ENCODE measurements around the gene ZDHHC3.
"Not testable (repeated sequence)": the region's sequence is repeated elsewhere in the genome, so short reads cannot be mapped to it uniquely, and the experiment has no call there.

ZDHHC3 gene

DNA sequence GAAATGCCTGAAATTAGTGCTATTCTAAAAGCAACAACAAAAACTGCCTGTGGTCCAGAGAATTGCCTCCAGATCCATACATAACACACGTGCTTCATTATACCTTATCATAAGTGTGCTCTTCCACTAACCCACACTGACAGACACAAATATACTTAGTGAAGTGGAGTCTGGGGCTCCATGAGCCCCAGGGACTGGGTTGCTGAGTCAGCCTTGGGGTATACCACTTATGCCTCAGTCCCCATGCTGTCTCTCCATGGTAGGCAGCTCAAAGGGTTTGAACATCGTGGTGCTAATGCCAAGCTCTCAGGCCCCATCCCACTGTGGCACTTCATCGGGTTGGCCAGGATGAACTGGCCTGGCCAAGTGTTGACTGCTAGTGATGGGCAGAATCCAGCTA is 10.8 kb downstream of the ZDHHC3 start:
- no peak for DNase-seq (ENCODE audit: low read depth in 2 of 2)

DNA sequence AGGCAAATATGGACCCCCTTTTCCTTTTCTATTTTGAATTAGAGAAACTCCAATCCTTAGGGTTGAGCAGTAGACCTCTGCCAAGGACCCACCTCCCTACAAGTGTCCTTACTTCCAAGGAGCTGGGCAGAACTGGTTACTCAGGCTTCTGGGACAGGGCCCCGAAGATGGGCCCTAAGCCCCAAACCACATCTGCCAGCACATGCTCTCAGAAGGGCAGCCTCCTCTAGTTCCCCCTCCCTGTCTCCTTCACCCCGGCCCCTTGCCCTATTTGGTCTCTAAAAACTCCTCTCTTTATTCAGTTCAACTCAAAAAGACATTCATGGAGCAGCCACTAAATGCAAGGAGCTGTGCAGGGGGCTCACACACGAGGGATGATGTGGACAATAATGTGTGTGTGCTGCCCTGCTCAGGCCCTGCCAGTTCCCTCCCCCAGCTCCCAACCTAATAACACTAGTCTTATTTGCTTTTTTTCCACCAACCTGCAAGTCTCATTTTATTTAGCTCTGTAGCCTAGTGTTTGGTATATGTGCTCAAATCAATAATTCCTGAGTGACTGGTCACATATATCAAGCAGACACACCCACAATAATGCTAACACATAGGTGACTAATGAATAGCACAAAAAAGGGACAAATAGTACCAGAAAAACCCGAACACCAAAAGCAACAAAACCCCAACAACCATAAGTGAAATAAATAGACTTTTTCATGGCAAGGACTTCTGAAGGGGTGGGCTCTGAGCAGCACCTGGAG is 12.2 kb downstream of the ZDHHC3 start:
- DNase-seq (ENCODE audit: low read depth in 2 of 2): no peak

DNA sequence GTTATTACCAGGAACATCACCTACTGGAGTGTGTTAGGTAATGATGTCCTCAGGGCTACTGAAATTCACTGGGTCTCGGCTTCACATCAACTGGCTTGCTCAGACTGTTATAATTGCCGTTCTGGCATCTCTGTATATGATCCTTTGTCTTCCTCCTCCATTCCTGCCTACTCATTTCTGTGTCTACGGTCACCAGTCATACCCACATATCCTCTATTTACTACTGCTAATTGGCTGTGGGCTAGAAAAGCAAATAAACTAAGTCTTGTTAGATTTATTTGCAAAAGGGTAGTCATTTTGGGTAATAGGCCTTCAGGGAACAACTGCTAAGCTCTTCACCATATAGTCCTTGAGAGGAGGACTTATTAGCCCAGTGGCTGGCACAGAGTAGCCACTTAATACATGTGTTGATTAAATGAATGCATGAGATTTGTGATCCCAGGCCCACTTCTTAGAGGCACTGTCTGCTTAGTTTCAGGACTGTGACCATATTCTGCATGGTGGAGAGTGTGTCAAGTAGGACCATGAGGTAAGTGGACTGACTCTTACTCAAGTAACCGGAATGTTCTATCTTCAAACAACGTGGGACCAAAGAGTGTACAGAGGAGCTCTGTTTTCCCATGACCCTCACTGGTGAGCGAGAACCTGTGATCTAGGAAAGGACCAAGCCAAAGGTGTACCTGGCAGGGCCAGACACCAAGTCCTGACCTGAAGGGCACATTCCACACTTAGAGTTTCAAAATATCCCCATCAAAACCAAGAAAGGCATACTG is 13.2 kb downstream of the ZDHHC3 start:
- DNase-seq (ENCODE audit: low read depth in 2 of 2): no peak

DNA sequence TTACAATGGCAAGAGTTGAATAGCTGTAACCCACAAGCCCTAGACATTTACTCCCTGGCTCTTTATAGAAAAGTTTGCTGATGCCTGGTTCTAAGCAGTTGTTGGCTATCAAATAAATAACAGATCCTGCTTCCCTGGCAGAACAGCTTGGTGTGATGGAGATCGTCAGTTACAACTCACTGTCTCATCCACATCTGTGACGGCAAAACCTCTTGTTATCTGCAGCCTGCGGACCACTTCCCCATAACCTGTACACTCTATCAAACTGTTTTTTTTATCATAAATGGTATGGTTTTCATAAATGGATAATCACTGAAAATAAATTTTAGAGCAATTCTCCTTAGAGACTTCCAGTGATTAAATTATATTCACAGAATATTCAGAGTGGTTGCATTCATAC is 14.1 kb downstream of the ZDHHC3 start:
- no peak for DNase-seq (ENCODE audit: low read depth in 2 of 2)

DNA sequence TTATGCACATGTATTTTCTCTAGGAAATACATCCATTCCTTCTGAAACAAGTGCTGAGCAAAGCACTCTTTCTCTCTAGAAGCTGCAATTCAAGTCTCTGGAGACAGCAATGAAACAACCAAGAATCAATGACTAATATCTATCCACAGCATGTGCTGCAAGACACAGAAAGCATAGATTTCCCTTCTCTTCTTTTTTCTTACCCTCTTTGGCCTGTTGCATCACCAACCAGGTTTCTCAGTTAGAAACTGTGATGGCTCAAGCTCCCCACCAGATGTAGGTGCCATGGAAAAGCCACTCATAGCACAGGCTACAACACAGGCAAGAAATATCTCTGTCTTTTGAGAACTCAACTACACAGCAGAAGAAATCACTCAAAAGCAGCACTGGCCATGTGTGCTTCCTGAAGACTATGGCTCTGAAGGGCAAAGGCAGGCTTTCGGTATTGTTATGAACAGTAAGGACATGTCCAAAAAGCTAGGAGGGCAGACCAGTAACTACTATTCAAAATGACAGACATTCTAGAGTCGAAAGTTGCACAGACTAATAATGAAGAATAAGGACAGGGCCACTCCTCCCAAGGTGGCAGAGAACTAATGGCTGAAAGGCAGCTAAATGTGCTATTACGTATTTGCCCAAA is 15.5 kb downstream of the ZDHHC3 start:
- DNase-seq (ENCODE audit: low read depth in 2 of 2): no peak

DNA sequence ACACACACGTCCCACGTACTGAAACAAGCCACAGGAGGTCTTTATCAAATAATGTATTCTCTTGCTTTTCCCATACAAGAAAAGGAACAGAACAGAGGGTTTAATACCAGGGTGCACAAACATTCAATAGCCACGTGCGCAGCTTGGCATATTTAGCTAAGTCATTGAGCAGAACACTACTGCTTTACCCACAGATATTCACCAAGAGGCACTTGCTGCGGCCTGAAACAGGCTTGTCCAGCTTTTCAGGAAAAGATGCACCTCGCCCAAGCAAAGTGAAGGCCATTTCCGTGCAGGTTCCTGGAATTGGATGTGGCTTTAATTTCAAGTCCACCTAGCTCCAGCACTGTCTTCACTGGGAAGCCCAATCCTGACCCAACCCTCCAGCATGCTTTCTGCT is 17.6 kb downstream of the ZDHHC3 start:
- no peak for DNase-seq (ENCODE audit: low read depth in 2 of 2)

DNA sequence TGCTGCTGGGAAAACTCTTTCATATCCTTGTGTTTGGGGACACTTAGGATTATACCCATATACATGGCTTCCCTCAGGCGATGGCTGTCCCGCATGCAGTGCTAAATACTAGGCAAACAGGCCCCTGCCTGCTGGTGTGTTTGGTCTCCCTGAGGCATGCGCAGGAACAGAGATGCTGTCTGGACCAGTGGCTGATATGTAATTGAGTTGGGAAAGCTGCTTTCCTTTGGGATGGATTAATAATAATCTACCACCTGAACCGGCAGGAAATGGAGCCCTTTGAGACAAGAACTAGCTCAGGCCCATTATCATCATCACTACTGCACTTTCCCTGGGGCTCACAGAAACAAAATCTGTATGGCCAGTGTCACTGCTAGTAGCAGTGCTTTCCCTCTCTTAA is 18.0 kb downstream of the ZDHHC3 start:
- DNase-seq (ENCODE audit: low read depth in 2 of 2): no peak

DNA sequence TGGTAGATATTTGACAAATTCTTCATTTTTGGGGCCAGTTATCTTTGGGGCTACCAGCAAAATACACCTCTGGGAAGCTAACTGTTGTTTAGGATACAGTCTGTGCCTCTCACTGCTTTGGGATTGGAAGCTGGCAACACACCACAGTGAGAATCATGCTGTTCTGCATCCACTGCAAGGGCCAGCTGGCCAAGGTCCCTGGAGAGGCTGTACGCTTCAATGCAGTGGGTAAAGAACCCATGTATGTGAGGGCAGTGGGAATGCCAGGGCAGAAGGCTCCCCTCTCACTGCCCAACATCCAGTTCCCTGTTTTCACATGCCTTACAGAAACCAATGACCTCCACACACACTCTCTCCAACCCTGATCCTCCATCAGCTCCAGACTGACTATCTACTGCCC is 20.1 kb downstream of the ZDHHC3 start:
- no peak for DNase-seq (ENCODE audit: low read depth in 2 of 2)

DNA sequence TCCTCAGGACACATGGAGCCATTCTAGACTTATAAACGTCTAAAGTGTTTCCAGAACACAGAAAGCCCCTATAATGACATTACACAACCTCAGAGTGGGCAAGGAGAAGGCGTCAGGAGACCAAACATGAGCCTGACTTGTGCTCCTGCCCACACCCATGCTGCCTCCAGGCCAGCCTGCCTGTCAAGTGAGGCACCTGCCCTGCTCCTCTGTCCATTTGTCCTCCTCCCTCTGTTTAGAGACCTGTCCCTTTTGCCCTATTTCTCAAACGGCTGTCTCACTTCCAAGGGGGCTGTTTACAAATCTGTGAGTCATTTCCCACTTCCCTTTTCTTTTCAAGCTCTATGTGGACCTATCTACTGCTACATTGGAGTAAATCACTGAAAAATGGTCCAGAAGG is 21.0 kb downstream of the ZDHHC3 start:
- no peak for DNase-seq (ENCODE audit: low read depth in 2 of 2)

DNA sequence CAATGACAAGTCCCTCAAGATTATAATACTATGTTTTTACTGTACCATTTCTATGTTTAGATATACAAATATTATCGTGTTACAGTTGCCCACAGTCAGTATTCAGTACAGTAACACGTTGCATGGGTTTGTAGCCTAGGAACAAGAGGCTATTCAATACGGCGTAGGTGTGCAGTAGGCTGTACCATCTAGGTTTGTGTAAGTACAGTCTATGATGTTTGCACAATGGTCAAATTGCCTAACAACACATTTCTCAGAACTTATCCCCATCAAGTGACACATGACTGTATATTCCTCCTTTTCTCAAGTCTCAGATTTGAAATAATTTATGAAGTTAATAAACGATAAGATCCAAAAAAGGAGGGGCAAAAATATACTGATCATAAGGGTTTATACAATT is 21.7 kb downstream of the ZDHHC3 start:
- no peak for DNase-seq (ENCODE audit: low read depth in 2 of 2)

DNA sequence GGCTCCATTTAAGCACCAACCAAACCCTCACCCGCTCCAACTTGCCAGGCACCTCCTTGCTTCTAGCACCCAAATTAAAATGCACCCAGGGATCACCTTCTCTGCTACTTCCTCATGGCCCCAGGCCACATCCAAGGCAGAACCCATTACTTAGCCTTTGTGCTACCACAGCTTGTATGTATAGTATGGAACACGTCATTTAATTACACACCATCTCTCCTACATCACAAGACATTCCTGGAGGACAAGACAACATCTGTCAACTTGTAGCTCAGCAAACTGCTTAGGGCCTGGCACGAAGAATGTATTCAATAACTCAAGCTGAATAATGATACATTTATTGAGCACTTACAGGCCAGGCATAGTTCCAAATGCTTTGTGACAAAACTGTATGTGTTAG is 23.3 kb downstream of the ZDHHC3 start:
- DNase-seq (ENCODE audit: low read depth in 2 of 2): no peak

DNA sequence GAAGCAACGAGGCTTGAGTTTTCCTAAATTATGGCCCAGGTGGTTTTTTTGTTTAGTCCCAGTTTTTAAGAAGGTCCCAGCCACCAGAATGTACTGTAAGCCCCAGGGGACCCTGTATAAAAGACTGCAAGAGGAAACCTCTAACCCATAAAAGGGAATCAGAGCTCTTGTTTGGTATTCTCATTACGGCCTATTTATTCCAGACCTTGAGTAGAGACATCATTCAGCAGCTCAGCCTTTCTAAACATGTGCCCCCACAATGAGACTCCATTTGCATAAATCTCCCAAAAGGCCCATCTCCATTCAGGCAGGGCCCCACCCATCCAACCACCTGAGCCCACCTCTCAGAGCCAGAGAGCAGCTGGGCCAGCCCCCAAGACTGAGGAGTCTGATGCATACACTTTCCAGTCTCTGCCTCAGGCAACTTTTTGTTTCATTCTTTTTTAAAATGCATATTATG is 25.7 kb downstream of the ZDHHC3 start:
- no peak for DNase-seq (ENCODE audit: low read depth in 2 of 2)

DNA sequence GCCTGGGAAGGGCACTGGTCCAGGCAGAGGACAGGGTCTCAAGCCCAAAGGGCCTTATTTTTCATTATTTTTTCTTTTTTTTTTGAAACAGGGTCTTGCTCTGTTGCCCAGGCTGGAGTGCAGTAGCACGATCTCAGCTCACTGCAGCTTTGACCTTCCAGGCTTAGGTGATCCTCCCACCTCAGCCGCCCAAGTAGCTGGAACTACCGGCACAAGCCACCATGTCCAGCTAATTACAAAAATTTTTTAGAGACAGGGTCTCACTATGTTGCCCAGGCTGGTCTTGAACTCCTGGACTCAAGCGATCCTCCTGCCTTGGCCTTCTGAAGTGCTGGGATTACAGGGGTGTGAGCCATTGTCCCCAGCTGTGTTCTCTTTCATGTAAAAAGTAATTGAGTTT is 26.2 kb downstream of the ZDHHC3 start:
- not testable (repeated sequence) for DNase-seq (ENCODE audit: low read depth in 2 of 2)

DNA sequence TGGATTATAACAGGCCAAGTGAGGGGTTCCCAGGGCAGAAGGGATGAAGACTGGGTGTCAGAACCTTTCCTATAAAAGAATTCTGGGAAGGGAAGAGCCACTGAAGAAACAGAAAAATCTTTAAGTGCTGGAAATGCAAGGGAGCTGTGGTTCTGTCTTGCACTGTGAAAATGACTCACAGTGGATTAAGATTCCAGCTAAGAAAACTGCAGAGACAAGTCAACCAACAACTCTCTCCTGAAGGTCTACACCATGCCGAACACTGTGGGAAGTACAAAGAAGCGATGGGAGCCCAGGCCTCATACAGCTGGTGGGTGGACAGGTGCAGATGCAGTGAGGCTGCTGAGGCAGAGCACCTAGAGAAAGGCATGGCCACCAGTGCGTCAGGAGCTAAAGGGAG is 27.7 kb downstream of the ZDHHC3 start:
- DNase-seq (ENCODE audit: low read depth in 2 of 2): no peak

DNA sequence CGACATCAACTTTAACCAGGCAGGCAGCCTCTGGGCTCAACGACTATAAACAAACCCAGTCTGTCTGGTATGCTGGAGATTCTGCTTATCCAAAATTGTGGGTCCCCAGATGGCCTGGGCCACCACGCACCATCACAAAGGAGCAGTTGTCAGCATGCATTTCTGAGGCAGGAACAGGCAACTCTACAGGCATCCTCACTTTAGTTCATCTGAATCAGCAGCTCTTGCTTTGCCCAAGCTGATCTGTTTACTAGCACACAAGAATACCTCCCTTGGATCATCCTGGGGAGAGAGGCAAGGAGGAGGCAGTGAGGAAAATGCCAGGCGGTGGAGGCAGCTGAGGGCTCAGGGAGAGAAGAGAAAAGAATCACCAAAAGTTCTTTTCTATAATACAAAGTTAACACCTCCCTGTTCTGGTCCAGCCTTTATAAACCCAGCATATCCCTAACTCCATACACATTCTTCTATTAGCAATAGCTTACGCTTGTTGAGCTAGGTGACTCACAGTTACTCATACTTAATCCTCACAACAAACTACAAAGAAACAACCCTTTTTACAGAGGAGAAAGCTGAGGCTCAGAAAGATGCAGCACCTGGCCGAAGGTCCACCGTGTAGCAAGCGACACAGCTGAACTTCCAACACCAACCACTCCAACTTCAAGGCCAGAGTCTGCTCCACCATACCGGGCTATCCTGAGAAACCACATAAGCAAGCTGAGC is 33.6 kb downstream of the ZDHHC3 start:
- no peak for DNase-seq (ENCODE audit: low read depth in 2 of 2)

DNA sequence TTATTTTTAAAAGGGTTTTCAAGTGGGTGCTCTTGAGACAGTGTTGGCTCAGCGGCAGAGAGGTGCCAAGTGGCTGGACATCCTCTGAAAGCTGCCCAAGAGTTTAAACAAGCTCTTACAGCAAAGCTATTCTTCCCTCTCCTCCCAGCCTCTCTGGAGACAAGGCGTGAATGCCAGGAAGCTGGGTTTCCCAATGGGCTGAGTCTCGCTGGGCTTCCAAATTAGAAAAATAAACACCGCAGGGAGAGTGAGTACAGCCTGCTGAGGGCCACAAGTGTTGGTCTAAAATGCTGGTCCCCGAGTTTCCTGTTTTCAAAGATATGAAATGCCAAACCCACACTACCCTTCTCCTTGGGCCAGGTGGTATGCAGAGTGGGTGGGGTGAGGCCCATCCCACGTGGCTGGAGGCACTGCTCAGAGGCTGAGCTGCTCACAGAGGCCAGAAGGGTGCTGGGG is 36.4 kb downstream of the ZDHHC3 start:
- no peak for DNase-seq (ENCODE audit: low read depth in 2 of 2)

DNA sequence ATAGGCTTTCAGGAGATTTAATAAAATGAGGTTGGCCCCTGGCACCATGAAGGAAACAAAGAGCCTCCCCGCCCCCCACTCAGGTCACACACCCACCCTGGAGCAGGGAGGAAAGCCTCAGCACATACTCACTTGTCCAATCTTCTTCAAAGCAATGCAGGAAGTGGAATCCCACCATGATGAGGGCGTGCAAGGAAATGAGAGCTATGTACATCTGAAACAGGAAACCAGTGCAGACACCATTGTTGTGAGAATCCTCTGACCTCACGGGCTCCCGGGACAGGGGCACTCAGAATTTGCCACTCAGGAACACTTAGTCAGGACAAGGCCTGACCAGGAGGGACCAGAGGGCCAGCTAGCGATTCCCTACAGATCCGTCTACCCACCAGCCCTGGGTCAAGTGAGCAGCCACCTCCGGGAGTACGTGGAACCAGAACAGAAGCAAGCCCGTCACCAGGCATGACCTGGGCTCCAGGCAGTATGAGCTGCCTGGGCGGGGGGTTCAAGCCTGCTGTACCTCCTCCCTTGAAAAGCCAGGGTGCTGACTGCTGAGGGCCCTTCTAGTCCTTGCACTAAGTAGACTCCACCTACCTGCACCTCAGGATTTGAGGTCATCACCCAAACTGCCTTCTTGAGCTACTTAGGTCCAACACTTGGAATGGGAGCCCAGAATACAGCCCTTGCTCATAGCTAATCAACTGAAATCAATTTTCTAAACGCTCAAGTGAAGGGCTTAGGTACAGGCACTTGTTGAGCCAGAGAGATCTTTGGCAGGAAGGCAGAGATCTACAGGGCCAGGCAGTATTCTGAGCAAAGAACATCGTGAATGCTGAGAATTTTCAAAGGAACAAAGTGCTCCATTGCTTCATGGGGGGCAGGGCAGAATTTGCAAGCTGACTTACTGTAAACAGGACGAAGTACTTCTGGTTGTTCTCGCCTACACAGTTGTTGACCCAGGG is 42.7 kb downstream of the ZDHHC3 start:
- DNase-seq (ENCODE audit: low read depth in 2 of 2): no peak

DNA sequence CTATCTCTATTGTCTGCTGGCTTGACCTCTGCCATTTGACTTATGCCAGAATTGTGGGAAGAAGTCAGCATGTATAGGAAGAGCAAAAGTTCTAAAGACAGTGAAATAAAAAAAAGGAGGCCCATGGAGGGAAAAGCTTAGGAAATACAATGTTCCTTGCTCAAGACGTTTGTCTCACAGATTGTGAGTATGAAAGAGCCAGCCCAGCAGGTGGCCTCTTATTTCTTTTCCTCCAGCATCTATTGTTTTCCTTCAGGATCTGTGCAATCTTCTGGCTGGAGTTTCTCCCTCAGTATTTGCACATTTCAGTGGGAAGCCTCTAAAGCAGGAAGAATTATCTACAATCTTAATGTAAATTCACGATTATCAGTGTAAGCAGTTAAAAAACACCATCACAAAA is 43.7 kb downstream of the ZDHHC3 start:
- no peak for DNase-seq (ENCODE audit: low read depth in 2 of 2)

DNA sequence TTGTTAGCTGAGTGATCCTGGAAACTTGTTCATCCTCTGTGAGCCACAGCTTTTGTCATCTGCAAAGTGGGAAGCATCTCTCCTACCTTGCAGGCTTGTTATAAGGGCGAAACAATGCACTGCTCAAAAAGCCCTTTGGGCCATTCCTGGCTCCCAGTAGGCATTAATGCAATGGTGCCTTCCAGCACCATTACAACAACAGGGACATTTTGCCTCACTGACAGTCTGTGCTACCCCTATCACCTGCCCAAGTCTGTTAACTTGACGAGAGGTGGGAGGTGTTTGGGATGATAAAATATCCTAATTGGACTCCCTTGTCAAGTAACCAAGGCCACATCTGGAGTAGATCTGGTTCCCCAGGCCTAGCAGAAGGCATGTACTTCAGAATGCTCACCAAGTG is 44.2 kb downstream of the ZDHHC3 start:
- no peak for DNase-seq (ENCODE audit: low read depth in 2 of 2)

DNA sequence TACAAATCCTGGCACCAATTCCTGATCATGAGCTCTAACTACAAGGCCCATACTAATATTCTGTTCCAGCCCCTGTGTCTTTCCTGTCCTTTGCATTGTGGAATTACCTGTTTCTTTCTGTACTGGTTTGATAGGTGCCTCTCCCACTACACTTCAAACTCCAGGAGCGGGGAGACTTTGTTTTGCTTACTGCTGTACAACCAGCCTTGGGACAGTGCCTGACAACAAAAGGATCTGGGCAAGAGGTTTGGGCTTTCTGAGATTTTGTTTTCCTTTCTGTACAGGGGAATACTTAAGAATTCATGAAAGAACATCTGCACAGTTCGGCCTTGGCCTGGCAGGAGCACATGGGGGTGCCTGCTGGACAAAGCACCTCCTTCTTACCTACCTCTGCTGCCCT is 45.1 kb downstream of the ZDHHC3 start:
- DNase-seq (ENCODE audit: low read depth in 2 of 2): no peak

DNA sequence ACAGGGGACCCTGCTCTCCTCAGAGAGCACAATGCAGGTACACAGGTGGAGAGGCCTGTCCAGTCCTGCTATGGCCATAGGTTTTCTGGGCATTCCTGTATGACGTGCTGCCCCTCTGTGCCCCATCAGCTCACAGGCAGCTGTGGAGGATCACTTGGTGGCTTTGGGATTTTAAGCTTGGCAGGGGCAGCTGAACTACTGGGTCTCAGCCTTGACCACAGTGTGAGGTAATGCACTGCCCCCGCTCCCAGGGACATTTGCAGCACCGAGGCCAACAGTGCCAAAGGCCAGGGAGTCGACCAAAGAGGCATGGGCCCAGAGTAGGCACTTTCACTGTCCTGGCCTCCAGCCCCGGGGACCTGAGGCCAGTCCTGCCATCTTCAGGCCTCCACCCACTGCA is 46.2 kb downstream of the ZDHHC3 start:
- no peak for DNase-seq (ENCODE audit: low read depth in 2 of 2)
